HEK293 (cell line): ENCODE results near the gene TEAD1.

Source experiments
- KLF10 ChIP-seq: fragments of 450-650 bp; IDR thresholded peaks from 2 replicates; pipeline ENCODE4 v1.5.1; 2018; ENCODE audit warnings: missing biosample characterization, mild to moderate bottlenecking, missing genetic modification characterization
- YY1 ChIP-seq: fragments of 450-650 bp; formaldehyde crosslinking; IDR thresholded peaks from 2 replicates; pipeline ENCODE4 v1.5.1; 2018; ENCODE audit warnings: missing biosample characterization, missing genetic modification characterization
- ZNF202 ChIP-seq: fragments of 450-650 bp; formaldehyde crosslinking; IDR thresholded peaks from 2 replicates; pipeline ENCODE4 v1.5.1; 2016; ENCODE audit warnings: missing biosample characterization, missing genetic modification characterization, borderline replicate concordance
- ZNF555 ChIP-seq: fragments of 450-650 bp; formaldehyde crosslinking; conservative IDR thresholded peaks from 2 replicates; pipeline ENCODE4 v1.5.1; 2017; ENCODE audit warnings: missing biosample characterization, mild to moderate bottlenecking, missing genetic modification characterization, inconsistent platforms
- TF ChIP-seq, protein P1 (sequence below): fragments of 450-650 bp; formaldehyde crosslinking; IDR thresholded peaks from 2 replicates; pipeline ENCODE4 v1.5.1; 2016; ENCODE audit warnings: missing biosample characterization, missing genetic modification characterization

DNA sequence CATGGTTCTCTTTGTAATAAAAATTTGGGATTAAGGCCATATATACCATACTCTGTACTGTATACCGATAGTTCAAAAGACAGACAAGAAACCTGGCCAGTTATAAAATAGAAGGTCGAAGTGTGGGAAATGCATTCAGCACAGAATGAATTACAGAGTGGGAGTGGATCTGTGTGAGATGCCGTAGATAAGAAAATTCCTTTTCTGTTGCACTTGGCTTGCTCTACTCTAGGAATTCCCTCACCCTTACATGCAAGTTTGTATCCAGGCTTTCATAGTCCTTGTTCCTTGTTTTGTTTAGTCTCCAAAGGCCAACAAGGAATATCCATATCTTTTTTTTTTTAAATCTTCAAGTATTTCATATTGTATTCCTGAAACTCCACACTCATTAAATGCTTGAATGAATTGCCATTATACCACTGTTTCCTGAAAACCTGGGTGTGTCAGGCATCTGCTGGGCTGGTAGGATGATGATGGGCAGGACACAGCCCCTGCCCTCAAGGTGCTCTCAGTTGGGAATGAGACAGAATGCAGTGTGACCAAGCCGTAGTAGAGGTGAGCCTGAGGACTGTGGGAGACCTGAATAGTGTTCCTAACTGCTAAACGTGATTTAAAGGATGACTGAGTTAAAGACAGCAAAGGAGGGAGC lies 53.5 kb downstream of the TEAD1 start:
- TF ChIP-seq, protein P1, sequence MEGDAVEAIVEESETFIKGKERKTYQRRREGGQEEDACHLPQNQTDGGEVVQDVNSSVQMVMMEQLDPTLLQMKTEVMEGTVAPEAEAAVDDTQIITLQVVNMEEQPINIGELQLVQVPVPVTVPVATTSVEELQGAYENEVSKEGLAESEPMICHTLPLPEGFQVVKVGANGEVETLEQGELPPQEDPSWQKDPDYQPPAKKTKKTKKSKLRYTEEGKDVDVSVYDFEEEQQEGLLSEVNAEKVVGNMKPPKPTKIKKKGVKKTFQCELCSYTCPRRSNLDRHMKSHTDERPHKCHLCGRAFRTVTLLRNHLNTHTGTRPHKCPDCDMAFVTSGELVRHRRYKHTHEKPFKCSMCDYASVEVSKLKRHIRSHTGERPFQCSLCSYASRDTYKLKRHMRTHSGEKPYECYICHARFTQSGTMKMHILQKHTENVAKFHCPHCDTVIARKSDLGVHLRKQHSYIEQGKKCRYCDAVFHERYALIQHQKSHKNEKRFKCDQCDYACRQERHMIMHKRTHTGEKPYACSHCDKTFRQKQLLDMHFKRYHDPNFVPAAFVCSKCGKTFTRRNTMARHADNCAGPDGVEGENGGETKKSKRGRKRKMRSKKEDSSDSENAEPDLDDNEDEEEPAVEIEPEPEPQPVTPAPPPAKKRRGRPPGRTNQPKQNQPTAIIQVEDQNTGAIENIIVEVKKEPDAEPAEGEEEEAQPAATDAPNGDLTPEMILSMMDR (tag by site-specific recombination) = no peak
- no peak for TF ChIP-seq ZNF555 (tag by site-specific recombination)
- no peak for TF ChIP-seq KLF10 (tag by site-specific recombination)
- no peak for TF ChIP-seq YY1 (tag by site-specific recombination)
- no peak for TF ChIP-seq ZNF202
